Right renal cortex interstitium (tissue), 3 donors: ENCODE results near the gene CD177. TPM values are rescaled to one million over a fixed set of nuclear protein-coding genes. Genes with fewer than 3 reads are reported as not detected.
"Not testable (repeated sequence)": the region's sequence is repeated elsewhere in the genome, so short reads cannot be mapped to it uniquely, and the experiment has no call there.

Source experiments
- DNase-seq, 3 donors: peaks; one replicate each; pipeline ENCODE4 v3.0.0-alpha.2; 2013; ENCODE audit warnings: low read depth in 3 of 3, low spot score in 2 of 3
- polyA plus RNA-seq, 3 donors: library from polyadenylated mRNA; unstranded; fragments of 120-200 nt; gene quantifications; one replicate each; pipeline ENCODE4 v1.2.1, GENCODE V29; 2013; ENCODE audit not compliant: insufficient read length in 3 of 3

The CD177 gene
- polyA plus RNA-seq, 3 donors, result 0.28 to 0.40 TPM; not detected in 1

DNA sequence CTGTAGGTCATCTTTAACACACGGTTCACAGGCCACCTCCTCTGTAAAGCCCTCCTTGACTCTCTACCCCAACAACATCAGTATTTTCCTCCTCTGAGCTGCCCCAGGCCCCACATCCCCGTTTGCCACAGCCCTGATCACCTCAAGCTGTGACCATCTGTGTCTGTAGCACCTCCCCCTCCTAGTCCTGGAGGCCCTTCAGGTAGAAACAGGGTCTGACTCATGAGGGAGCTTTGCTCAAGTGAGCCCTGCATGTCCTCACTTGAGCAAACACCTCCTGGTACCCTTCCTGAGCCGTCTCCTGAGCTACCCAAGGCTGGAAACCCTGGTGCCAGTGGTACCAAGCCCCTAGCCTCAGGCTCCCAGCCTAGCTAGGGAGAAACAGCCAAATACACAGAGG is 24.1 kb downstream of the CD177 start:
- DNase-seq, result not testable (repeated sequence)

DNA sequence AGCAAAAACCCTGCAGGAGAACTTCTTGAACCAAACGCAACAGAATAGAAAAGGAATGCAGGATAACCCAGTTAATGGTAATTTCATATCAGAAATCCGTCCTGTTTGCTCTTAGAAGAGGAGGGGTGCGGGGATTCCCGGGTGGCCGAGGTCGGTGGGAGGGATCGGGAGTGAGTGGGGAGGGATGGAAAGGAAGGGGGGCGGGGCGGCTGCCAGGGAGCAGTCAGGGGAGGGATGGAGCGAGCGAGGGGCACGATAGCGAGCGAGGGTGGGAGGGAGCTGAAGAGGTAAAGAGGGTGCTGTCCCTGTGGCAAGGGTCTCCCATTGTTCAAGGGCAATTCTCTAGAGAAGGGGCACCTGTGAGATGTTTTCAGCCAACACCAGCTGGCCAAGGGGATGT is 26.5 kb downstream of the CD177 start:
- no peak for DNase-seq

DNA sequence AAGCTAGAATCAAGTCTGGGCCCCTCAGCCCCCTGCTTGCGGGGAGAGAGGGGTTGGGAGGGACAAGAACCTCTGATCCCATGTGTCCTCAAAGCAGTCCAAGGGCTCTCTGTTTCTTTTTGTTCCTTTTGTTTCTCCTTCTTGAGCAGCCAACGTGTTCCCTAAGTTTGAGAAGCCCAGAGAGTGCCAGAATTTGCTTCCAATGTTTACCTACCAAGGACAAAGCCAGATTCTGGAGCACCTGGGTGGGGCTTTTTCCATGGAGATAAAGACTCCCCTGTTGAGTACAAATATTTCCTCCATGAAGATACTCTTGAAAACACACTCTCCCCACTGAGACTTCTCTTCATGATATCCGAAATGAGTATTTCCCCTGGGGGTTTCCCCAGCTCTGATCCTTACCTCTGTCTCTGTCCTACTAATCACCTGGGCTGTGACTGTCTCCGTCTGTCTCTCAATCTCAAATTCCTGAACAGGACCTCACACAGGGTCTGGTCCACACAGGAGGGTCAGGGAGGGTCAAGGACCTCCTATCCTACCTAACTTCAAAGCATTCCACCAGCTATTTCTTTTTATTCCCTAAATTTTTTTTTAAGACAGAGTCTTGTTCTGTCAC is 27.4 kb downstream of the CD177 start:
- no peak for DNase-seq

DNA sequence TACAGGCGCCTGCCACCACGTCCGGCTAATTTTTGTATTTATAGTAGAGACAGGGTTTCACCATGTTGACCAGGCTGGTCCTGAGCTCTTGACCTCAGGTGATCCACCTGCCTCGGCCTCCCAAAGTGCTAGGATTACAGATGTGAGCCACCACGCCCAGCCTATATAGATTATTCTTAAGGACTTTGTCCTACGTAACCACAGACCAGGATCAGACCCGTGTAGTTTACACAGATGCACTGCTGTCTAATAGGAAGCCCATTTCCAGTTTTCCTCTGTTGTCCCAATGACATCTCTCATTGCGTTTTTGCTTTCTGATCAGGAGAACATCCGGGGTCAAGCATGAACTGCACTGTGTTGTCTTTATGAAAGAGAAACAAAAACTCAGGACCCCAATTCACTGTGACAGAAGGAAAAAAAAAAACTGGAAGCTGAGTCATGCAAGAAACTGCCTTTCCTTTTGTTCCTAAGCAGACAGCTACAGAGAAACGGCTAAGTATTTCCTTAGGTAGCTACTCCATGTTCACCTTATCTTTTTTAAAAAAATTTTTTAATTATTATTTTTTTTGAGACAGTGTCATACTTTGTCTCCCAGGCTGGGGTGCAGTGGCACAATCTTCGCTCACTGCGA is 29.2 kb downstream of the CD177 start:
- not testable (repeated sequence) for DNase-seq

DNA sequence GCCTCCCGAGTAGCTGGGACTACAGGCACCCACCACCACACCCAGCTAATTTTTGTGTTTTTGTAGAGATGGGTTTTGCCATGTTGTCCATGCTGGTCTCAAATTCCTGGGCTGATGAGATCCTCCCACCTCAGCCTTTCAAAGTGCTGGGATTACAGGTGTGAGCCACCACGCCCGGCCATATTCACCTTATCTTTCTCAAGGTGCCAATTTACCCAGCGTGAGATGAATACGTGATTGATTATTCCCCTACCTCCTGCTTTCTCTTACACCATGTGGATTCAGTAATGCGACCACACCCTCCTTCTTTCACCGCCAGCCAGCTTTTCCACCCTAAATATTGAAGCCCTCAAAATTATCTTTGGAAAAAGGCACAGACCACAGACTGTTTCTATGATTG is 29.8 kb downstream of the CD177 start:
- not testable (repeated sequence) for DNase-seq

DNA sequence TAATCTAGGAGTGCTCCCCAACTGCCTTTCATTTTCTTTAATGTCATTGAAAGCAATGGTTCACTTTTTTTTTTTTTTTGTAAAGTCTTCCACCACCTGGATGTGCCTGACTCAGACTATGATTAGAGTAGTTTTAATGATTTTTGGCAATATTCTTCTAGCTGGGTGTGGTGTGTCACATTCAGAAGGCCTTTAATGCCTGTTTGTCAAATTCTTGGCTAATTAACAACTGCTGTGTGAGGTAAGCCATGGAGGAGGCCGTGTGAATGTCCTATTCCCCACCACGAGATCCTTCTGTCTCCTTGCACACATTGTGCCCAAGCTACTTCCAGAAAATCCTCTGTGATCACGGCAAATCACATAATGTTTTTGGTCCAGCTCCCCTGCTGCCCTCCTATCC is 30.3 kb downstream of the CD177 start:
- DNase-seq, result not testable (repeated sequence)

DNA sequence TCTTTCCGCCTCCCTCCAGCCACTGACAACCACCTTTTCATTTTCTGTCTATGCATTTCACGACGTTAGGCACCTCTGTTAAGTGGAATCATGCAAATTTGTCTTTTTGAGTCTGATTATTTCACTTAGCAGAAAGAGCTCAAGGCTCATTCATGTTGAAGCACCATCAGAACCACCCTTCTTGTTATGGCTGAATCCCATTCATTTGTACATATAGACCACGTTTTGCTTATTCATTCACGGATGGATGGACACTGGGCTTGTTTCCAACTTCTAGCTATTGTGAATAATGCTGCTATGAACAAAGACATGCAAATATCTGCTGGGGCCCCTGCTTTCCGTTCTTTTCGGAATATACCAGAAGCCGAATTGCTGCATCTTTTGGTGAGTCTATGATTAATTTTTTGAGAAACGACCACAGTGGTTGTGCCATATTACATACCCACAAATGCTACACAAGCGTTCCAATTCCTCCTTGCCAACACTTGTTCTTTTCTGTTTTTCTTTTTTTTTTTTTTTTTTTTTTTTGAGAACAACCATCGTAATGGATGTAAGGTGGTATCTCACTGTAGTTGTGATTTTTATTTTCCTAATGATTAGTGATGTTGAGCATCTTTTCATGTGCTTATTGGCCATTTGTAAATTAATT is 37.5 kb downstream of the CD177 start:
- not testable (repeated sequence) for DNase-seq

DNA sequence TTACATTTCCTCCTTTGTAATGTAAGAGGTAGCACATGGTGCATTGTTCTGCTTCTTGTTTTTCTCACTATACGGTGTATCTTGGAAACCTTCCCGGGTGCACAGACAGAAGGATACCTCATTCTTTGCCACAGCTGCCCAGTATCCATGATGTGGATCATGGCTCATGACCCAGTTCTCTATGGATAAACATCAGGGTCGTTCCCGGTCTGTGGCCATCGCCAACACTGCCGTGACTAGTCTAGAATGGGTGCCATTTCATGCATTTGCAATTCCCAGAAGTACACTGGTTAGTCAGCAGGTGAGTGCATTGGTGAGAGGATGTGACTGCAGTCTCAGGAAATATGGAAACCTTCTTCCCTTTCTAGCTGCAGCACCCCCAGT is 38.1 kb downstream of the CD177 start:
- not testable (repeated sequence) for DNase-seq

DNA sequence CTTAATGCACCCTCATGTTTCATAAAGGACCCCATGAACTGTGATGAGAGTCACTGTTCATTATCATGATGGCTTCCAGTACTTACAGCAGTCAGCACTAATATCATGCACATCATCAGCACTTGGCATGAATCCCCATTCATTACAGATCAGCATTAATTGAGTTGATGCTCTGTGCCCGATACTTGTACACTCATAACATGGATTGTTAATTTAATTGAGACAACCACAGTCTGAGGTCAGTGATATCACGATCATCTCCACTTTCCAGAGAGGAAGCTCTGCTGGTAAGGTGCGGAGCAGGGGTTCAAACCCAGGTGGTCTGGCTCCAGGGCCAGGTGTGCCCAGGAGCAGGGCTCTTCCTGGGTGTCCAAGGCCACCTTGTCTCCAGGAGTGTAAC is 40.0 kb downstream of the CD177 start:
- DNase-seq, result not testable (repeated sequence)

DNA sequence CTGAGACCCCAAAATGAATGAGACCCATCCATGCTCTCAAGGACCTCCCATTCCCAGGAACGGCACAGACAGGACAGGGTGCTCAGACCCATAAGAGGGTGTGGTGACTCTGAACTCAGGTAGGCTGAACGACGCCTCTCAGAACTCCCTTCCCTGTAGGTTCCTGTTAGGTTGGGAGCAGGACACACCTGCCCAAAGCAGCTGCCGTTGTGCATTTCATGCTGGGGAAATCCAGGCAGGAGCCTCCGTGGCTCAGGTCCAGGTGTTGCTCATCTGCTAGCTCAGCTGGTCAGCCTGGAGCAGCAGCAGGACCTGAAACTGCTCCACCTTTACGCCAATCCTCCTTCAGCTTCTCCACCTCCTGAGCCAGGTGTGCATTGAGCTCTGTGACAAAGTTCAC is 42.1 kb downstream of the CD177 start:
- DNase-seq, result no peak

DNA sequence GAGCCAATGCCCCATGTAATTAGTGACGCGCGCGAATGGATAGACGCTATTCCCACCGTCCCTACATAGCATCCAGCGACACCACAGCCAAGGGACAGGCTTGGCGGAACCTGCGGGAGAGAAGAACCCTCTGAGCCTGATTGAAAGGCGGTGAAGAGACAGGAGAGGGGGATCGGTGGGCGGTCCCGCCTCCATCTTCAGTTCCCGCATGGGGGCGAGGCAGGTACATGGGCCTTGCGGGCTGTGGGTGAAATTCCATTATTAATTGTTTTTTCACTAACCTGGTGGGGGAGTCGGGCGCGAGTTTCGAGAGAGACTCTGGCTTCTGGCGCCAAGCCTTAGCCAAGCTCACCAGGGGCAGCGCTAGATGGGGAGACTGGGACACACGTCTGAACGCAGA is 52.8 kb downstream of the CD177 start:
- DNase-seq, result no peak

DNA sequence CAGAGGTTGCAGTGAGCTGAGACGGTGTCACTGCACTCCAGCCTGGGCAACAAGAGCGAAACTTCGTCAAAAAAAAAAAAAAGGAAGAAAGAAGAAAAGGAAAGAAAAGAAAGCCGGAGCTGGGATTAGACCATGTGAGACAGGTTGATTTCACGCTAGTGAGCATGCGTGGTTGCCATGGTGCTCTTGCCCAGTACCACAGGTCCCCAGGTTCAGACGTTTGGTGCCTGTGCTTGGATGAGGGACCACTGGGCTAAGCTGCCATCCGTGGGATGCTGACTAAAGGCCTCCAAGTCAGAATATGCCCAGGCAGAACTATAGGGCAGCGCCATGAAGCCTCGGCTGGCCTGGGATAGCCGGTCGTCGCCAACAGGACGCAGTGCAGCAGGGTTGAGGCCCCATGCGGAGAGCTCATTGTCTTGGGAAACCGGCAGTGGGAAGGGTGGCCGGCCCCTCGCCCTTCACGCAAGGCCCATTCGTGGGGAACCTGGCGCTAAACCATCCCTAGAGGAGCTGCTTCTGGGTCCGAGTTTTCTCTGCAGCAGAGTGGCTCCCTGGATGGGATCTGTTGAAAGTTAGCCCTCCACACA is 54.0 kb downstream of the CD177 start:
- no peak for DNase-seq

DNA sequence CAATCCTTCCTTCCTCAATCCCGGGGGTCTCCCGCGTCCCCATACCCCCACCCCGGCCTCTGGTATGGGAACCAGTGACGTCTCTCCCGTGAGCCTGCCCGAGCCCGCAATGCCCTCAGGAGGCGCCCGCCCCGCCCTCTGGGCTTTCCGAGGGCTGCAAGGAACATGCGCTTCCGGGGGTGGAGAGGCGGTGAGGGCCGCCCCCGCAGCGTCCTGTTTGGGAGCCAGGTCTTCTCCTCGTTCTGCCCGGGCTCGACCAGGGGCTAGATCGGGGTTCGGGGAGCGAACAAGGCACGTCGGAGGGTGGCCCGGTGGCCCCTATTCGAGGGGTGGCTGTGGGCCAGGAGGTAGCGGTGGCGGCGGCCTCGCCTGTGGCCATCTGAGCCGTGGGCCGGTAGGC is 54.6 kb downstream of the CD177 start:
- DNase-seq, result no peak

DNA sequence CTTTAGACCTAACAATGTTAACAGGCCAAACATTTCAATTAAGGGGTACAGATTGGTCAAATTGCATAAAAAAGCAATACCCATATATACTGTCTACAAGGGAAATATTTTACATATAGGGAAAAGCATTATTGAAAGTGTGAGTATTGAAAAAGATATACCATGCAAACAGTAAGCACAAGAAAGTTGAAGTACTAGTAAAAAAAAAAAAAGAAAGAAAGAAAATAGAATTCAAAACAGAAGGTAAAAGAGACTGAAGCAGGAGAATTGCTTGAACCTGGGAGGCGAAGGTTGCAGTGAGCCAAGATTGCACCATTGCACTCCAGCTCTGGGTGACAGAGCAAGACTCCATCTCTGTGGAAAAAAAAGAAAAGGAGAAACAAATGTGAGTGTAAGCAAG is 55.9 kb downstream of the CD177 start:
- DNase-seq, result no peak

DNA sequence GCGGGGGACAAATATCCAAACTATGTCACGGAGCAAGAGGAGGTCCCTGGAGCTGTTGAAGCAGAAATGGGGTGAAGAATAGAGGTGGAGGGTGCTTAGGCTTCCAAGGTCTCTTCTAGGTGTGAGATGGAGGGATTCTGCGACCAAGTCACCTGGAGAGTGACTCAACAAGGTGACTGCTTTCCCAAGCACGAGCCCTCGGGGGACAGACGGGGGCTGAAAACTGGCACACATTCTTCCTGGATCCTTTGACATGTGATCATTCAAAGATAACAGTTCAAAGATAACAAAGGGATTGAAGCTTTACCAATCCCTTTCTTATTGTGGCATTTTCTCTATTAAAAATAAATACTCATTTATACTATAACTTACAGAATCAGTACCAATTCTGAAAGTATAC is 59.0 kb downstream of the CD177 start:
- DNase-seq, result no peak

Other genes starting within 250 kb of the CD177 start
- under 1 TPM in 1 of 3 donors, not detected in 2; 0.67 TPM for gene PSG5, start 167.2 kb upstream of the CD177 start, polyA plus RNA-seq
- under 1 TPM in 1 of 3 donors, not detected in 2; 0.28 TPM for gene PSG4, start 148.0 kb upstream of the CD177 start, polyA plus RNA-seq
- gene PSG9, start 84.2 kb upstream of the CD177 start, polyA plus RNA-seq, result under 1 TPM in 1 of 3 donors, not detected in 2; 0.22 TPM
- gene TEX101, start 61.2 kb downstream of the CD177 start, polyA plus RNA-seq, result not detected
- 1 to 10 TPM; 1.2 to 1.9 (median 1.3) TPM for gene LYPD3, start 111.9 kb downstream of the CD177 start, polyA plus RNA-seq
- gene PHLDB3, start 151.1 kb downstream of the CD177 start, polyA plus RNA-seq, result 1 to 10 TPM; 5.0 to 6.9 (median 5.6) TPM
- gene ETHE1, start 173.5 kb downstream of the CD177 start, polyA plus RNA-seq, result 10 to 100 TPM; 24.2 to 28.1 (median 27.9) TPM
- gene ZNF575, start 179.5 kb downstream of the CD177 start, polyA plus RNA-seq, result 1 to 10 TPM; 1.4 to 1.5 (median 1.4) TPM
- 10 to 100 TPM; 56.4 to 66.0 (median 59.1) TPM for gene XRCC1, start 221.8 kb downstream of the CD177 start, polyA plus RNA-seq
- gene PINLYP, start 222.1 kb downstream of the CD177 start, polyA plus RNA-seq, result 10 to 100 TPM; 17.8 to 19.2 (median 17.9) TPM
- 10 to 100 TPM; 12.7 to 13.8 (median 12.9) TPM for gene IRGQ, start 242.4 kb downstream of the CD177 start, polyA plus RNA-seq
- gene ZNF576, start 242.9 kb downstream of the CD177 start, polyA plus RNA-seq, result 10 to 100 TPM in 2 of 3 donors, 1 to 10 TPM in 1; 9.6 to 11.3 (median 10.1) TPM